CD8-positive, alpha-beta memory T cell (primary cell): ENCODE data around the gene DGKI. TPM values are rescaled to one million over a fixed set of nuclear protein-coding genes. Genes with fewer than 3 reads are reported as not detected.
"Not testable (repeated sequence)": the region's sequence is repeated elsewhere in the genome, so short reads cannot be mapped to it uniquely, and the experiment has no call there.

Source experiments
- CTCF ChIA-PET: fragments of 350-600 bp; sonication (Branson Sonifier 250); formaldehyde crosslinking; loops from one replicate; lab custom pipeline; 2021; ENCODE audit warnings: antibody characterized with exemption; lab: Charles Lee
- POLR2A ChIA-PET: fragments of 350-600 bp; sonication (Branson Sonifier 250); formaldehyde crosslinking; loops from one replicate; lab custom pipeline; 2021; ENCODE audit warnings: antibody characterized with exemption; lab: Charles Lee
- DNase-seq, 5 donors: peaks; one replicate each; pipeline versions ENCODE4 v3.0.0 to v3.0.0-alpha.2; 2020 to 2022; ENCODE audit warnings: mixed read lengths in 1 of 5
- H3K27ac ChIP-seq: one replicate; pipeline ENCODE4 v1.7.0; 2013; ENCODE audit warnings: low read depth, mild to moderate bottlenecking, low read length, moderate library complexity
- H3K27me3 ChIP-seq: 2 replicates; pipeline ENCODE4 v1.7.0; 2013; ENCODE audit warnings: low read length, mild to moderate bottlenecking; ENCODE audit not compliant: insufficient read depth, poor library complexity, severe bottlenecking
- H3K36me3 ChIP-seq: 2 replicates; pipeline ENCODE4 v1.7.0; 2013; ENCODE audit warnings: mild to moderate bottlenecking, low read length, moderate library complexity; ENCODE audit not compliant: insufficient read depth
- H3K4me1 ChIP-seq: 2 replicates; pipeline ENCODE4 v1.7.0; 2013; ENCODE audit warnings: mild to moderate bottlenecking, low read length, moderate library complexity; ENCODE audit not compliant: insufficient read depth
- H3K4me3 ChIP-seq: 2 replicates; pipeline ENCODE4 v1.7.0; 2013; ENCODE audit warnings: mild to moderate bottlenecking, low read length
- H3K9me3 ChIP-seq: 2 replicates; pipeline ENCODE4 v1.7.0; 2013; ENCODE audit warnings: mild to moderate bottlenecking, low read length
- H3K27ac Mint-ChIP-seq, 8 donors: one replicate each; pipeline ENCODE4 v1.8.0; 2020 to 2021; ENCODE audit warnings: mixed read lengths in 8 of 8, mild to moderate bottlenecking in 6 of 8, inconsistent platforms in 3 of 8, moderate library complexity in 3 of 8
- H3K27me3 Mint-ChIP-seq, 2 donors: one replicate each; pipeline ENCODE4 v1.8.0; 2020 to 2021; ENCODE audit warnings: mixed read lengths in 2 of 2, mild to moderate bottlenecking in 1 of 2, moderate library complexity in 1 of 2
- H3K36me3 Mint-ChIP-seq, 3 donors: one replicate each; pipeline ENCODE4 v1.8.0; 2020 to 2021; ENCODE audit warnings: mixed read lengths in 3 of 3, inconsistent platforms in 1 of 3, mild to moderate bottlenecking in 1 of 3
- H3K4me1 Mint-ChIP-seq, 3 donors: one replicate each; pipeline ENCODE4 v1.8.0; 2020 to 2021; ENCODE audit warnings: mixed read lengths in 3 of 3, inconsistent platforms in 1 of 3, mild to moderate bottlenecking in 1 of 3
- H3K4me3 Mint-ChIP-seq, 7 donors: one replicate each; pipeline ENCODE4 v1.8.0; 2020 to 2021; ENCODE audit warnings: mixed read lengths in 7 of 7, mild to moderate bottlenecking in 6 of 7, moderate library complexity in 4 of 7, inconsistent platforms in 2 of 7
- H3K9me3 Mint-ChIP-seq, 5 donors: one replicate each; pipeline ENCODE4 v1.8.0; 2020 to 2022; ENCODE audit warnings: mixed read lengths in 5 of 5, mild to moderate bottlenecking in 3 of 5, moderate library complexity in 2 of 5, inconsistent platforms in 1 of 5
- polyA plus RNA-seq: library from polyadenylated mRNA; unstranded; fragments of 300-500 nt; fragmentation: Illumina TruSeq; gene quantifications from one replicate; pipeline ENCODE4 v1.2.3, GENCODE V29; 2021
- total RNA-seq, 2 experiments: library from RNA; stranded (reverse); gene quantifications; one replicate each; pipeline ENCODE4 v1.2.3, GENCODE V29; 2021

The DGKI gene
- total and polyA plus RNA-seq, 3 experiments from 2014 or later, result 1.3 to 1.4 TPM; not detected in 1

- H3K27me3 Mint-ChIP-seq, H3K9me3 ChIP-seq, POLR2A ChIA-PET, H3K4me1 Mint-ChIP-seq, H3K27ac Mint-ChIP-seq, H3K4me3 ChIP-seq, H3K36me3 ChIP-seq, DNase-seq, H3K27ac ChIP-seq, H3K4me1 ChIP-seq, H3K36me3 Mint-ChIP-seq, H3K27me3 ChIP-seq, CTCF ChIA-PET, H3K4me3 Mint-ChIP-seq: not testable (repeated sequence)
- peaks cover 8 to 19% (median 16%) of the 10 kb centered on the region in 5 donors for H3K9me3 Mint-ChIP-seq
These were observed 140.4 kb downstream of the DGKI start for GRCh38 chr7:137706330-137706729.

- Histone ChIP-seq H3K27ac (no peak overlapping the region), H3K36me3 (no peaks in the 10 kb centered on the region), H3K4me3 (no peak overlapping the region), H3K4me1 (no peaks in the 10 kb centered on the region), H3K9me3 (no peaks in the 10 kb centered on the region), H3K27me3 (no peaks in the 10 kb centered on the region)
- H3K9me3 Mint-ChIP-seq, result peaks cover 8 to 19% (median 16%) of the 10 kb centered on the region in 5 donors
- no peak for DNase-seq
- ChIA-PET CTCF (no interaction called here), POLR2A (no interaction called here)
- peaks cover 0 to 4% of the 10 kb centered on the region in 2 donors for H3K27me3 Mint-ChIP-seq
- no peaks in the 10 kb centered on the region for H3K36me3 Mint-ChIP-seq
- H3K4me1 Mint-ChIP-seq, result no peaks in the 10 kb centered on the region
- no peak overlapping the region for H3K4me3 Mint-ChIP-seq
- H3K27ac Mint-ChIP-seq, result no peak overlapping the region
These were observed 142.1 kb downstream of the DGKI start for GRCh38 chr7:137704723-137705122.

- no peak overlapping the region for H3K4me3 ChIP-seq
- H3K4me1 ChIP-seq, result no peaks in the 10 kb centered on the region
- no peak overlapping the region for H3K27ac ChIP-seq
- POLR2A ChIA-PET, result no interaction called here
- no peaks in the 10 kb centered on the region for H3K36me3 ChIP-seq
- H3K9me3 ChIP-seq, result no peaks in the 10 kb centered on the region
- H3K27me3 Mint-ChIP-seq, result peaks cover 0 to 4% of the 10 kb centered on the region in 2 donors
- H3K36me3 Mint-ChIP-seq, result no peaks in the 10 kb centered on the region
- no peak overlapping the region for H3K4me3 Mint-ChIP-seq
- peaks cover 8 to 19% (median 16%) of the 10 kb centered on the region in 5 donors for H3K9me3 Mint-ChIP-seq
- H3K4me1 Mint-ChIP-seq, result no peaks in the 10 kb centered on the region
- no peak for DNase-seq
- no peak overlapping the region for H3K27ac Mint-ChIP-seq
- H3K27me3 ChIP-seq, result no peaks in the 10 kb centered on the region
- CTCF ChIA-PET, result no interaction called here
These were observed 143.3 kb downstream of the DGKI start for GRCh38 chr7:137703291-137704010.

- Histone ChIP-seq H3K27me3 (no peaks in the 10 kb centered on the region), H3K4me1 (no peaks in the 10 kb centered on the region), H3K4me3 (no peak overlapping the region), H3K9me3 (no peaks in the 10 kb centered on the region), H3K36me3 (no peaks in the 10 kb centered on the region), H3K27ac (no peak overlapping the region)
- Mint-ChIP-seq H3K4me3 (no peak overlapping the region), H3K27me3 (peaks cover 4 to 11% of the 10 kb centered on the region in 2 donors), H3K9me3 (peaks cover 0 to 4% (median 0%) of the 10 kb centered on the region in 5 donors), H3K27ac (no peak overlapping the region), H3K4me1 (no peaks in the 10 kb centered on the region), H3K36me3 (no peaks in the 10 kb centered on the region)
- DNase-seq, result no peak
- POLR2A ChIA-PET, result no interaction called here
- CTCF ChIA-PET, result no interaction called here
These were observed 149.8 kb downstream of the DGKI start for GRCh38 chr7:137696988-137697387.

- CTCF ChIA-PET, result no interaction called here
These were observed 150.4 kb downstream of the DGKI start for GRCh38 chr7:137696376-137696775.

GRCh38 chr7:137695942-137696341 is 150.8 kb downstream of the DGKI start:
- no peaks in the 10 kb centered on the region for H3K36me3 Mint-ChIP-seq
- no peaks in the 10 kb centered on the region for H3K4me1 ChIP-seq
- ChIA-PET CTCF (no interaction called here), POLR2A (no interaction called here)
- no peaks in the 10 kb centered on the region for H3K36me3 ChIP-seq
- H3K27me3 ChIP-seq, result no peaks in the 10 kb centered on the region
- no peaks in the 10 kb centered on the region for H3K4me1 Mint-ChIP-seq
- H3K27me3 Mint-ChIP-seq, result peaks cover 4 to 11% of the 10 kb centered on the region in 2 donors
- peaks cover 0 to 4% (median 0%) of the 10 kb centered on the region in 5 donors for H3K9me3 Mint-ChIP-seq
- no peak overlapping the region for H3K4me3 ChIP-seq
- no peak overlapping the region for H3K4me3 Mint-ChIP-seq
- H3K27ac Mint-ChIP-seq, result no peak overlapping the region
- H3K9me3 ChIP-seq, result no peaks in the 10 kb centered on the region
- no peak for DNase-seq
- no peak overlapping the region for H3K27ac ChIP-seq

More at GRCh38 chr7:137696376-137696775, 150.4 kb downstream of the DGKI start:
- Histone ChIP-seq H3K27me3 (no peaks in the 10 kb centered on the region), H3K36me3 (no peaks in the 10 kb centered on the region), H3K4me1 (no peaks in the 10 kb centered on the region), H3K9me3 (no peaks in the 10 kb centered on the region), H3K4me3 (no peak overlapping the region), H3K27ac (no peak overlapping the region)
- Mint-ChIP-seq H3K36me3 (no peaks in the 10 kb centered on the region), H3K27ac (no peak overlapping the region), H3K9me3 (peaks cover 0 to 4% (median 0%) of the 10 kb centered on the region in 5 donors), H3K27me3 (peaks cover 4 to 11% of the 10 kb centered on the region in 2 donors), H3K4me1 (no peaks in the 10 kb centered on the region), H3K4me3 (no peak overlapping the region)
- DNase-seq, result no peak
- POLR2A ChIA-PET, result no interaction called here

- DNase-seq, result no peak
- Mint-ChIP-seq H3K36me3 (no peaks in the 10 kb centered on the region), H3K4me3 (no peak overlapping the region), H3K27me3 (peaks cover 4 to 11% of the 10 kb centered on the region in 2 donors), H3K4me1 (no peaks in the 10 kb centered on the region), H3K9me3 (peaks cover 0 to 4% (median 0%) of the 10 kb centered on the region in 5 donors), H3K27ac (no peak overlapping the region)
- Histone ChIP-seq H3K4me3 (no peak overlapping the region), H3K36me3 (no peaks in the 10 kb centered on the region), H3K27me3 (no peaks in the 10 kb centered on the region), H3K27ac (no peak overlapping the region), H3K4me1 (no peaks in the 10 kb centered on the region), H3K9me3 (no peaks in the 10 kb centered on the region)
- POLR2A ChIA-PET, result no interaction called here
- CTCF ChIA-PET, result no interaction called here
These were observed 151.3 kb downstream of the DGKI start for GRCh38 chr7:137695494-137695893.

- H3K36me3 ChIP-seq, result no peaks in the 10 kb centered on the region
- CTCF ChIA-PET, result no interaction called here
- Mint-ChIP-seq H3K36me3 (no peaks in the 10 kb centered on the region), H3K4me1 (no peaks in the 10 kb centered on the region), H3K27ac (no peak overlapping the region), H3K9me3 (peaks cover 0 to 4% (median 0%) of the 10 kb centered on the region in 5 donors), H3K27me3 (peaks cover 4 to 11% of the 10 kb centered on the region in 2 donors), H3K4me3 (no peak overlapping the region)
- no peaks in the 10 kb centered on the region for H3K9me3 ChIP-seq
- H3K27ac ChIP-seq, result no peak overlapping the region
- POLR2A ChIA-PET, result no interaction called here
- no peak overlapping the region for H3K4me3 ChIP-seq
- no peaks in the 10 kb centered on the region for H3K4me1 ChIP-seq
- no peaks in the 10 kb centered on the region for H3K27me3 ChIP-seq
- DNase-seq, result no peak
These were observed 152.4 kb downstream of the DGKI start for GRCh38 chr7:137694405-137694804.
